NB4 (cell line): ENCODE results near the gene SLC6A12.

ENCODE experiments used
- MYC ChIP-seq: IDR thresholded peaks from 2 replicates; pipeline ENCODE4 v1.6.1; 2011; ENCODE audit warnings: low read depth, low read length
- POLR2A ChIP-seq: IDR thresholded peaks from 2 replicates; pipeline ENCODE4 v1.6.1; 2011; ENCODE audit warnings: mild to moderate bottlenecking; ENCODE audit not compliant: insufficient read length; ENCODE audit errors: extremely low read depth

DNA sequence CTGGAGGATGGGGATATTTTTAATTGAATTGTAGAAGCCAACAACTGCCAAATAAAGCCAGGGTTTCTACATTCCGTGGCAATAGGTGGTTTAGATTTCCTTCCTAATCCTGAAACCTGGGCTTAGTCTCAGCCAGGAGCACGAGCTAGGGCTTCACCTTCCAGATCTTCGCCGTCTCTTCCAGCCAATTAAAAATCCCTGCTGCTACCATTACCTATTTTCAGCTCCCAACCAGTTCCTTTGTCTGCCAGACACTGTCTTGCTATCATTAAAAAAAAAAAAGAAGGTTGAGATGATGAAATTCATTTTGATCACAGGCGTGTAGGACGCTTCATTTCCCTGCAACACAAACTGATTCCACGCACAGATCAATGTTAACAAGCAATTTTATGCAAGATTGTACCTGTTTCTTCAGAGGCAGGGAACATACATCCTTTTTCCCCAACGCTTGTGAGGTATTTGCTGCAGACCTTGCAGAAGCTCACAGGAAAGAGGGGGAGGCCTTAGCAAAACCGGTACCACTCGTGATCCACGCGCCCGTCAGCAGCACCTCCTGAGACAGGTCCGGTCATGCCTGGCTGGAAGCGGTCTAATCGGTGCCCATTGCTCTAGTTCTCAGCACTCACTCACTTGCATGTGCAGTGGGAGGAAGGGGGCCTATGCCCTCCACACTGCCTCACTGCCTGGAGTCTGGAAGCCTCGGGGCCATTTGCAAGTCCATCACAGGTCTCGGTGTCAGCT is 65.1 kb downstream of the SLC6A12 start:
- TF ChIP-seq POLR2A (no peak), MYC (no peak)
